GM15510 (cell line): ENCODE measurements around the gene ADARB1.

Experiments
- POLR2A ChIP-seq: IDR thresholded peaks from 3 replicates; pipeline ENCODE4 v1.6.1; 2011; ENCODE audit warnings: borderline replicate concordance; ENCODE audit not compliant: insufficient read length; ENCODE audit errors: extremely low read depth

ADARB1 gene

DNA sequence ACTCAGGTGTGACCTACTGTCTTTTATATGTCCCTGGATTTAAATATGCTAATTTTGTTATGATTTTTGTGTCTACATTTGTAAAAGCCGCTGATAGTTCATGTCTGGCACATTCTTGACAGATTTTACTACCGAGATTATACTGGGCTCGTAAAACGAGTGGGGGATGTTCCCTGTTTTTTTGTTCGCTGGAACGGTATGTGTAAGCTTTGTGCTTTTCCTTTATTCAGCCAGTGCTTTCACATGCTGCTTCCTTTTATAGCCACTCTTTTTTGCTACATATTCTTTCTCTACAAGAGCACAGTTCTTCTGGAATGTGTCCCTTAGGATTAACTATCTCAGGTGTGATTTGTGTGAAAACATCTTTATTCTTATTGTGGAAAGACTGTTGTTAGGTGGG is 46.6 kb downstream of the ADARB1 start:
- no peak for TF ChIP-seq POLR2A

DNA sequence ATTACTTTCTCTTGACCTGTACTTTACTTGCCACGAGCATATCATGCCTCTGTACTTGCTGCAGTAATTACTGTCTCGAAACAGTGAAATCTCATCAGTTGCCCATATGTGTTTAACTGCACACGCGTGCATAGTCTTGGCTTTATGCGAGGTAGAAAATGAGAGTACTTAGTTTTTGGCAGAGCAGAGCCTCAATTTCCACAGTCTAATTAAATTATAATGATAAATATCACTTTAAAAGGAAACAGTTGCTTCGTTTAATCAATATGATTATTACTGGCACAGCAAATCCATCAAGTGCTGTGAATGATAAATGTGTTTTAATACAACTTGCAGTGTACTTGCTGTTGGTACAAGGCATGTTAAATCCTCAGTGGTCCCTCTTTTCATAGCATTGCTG is 47.6 kb downstream of the ADARB1 start:
- TF ChIP-seq POLR2A: no peak

DNA sequence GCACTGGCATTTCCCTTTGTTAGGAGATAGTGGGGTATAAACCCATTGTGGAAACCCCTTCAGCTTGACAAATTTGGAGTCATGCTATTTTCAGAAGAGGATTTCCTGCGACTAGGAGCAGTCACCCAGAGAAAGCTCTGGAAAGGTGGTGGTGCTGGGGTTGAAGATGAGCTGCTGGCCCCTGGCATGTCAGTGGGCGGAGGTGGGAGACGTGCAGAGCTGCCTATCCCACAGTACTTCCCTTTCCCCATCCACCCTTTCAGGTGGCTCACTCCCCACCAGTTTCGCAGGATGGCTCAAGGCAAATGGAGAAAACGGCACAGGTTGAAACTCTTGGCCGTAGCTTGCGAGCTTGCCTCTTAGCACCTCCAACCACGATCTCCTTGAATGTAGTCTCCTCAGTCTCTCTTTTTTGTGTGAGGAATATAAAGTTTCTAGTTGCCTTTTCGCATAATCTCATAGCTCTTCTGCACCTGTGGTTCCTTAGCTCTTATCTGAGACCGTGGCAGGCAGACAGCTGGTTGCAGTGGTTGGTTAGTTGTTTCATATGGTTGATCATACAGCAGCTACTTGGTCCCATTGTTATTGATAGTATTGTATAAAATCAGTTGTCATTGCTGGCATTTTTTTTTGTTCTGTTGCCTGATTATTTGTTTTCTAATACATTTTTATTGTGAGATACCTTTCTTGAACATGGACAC is 48.2 kb downstream of the ADARB1 start:
- TF ChIP-seq POLR2A: no peak

DNA sequence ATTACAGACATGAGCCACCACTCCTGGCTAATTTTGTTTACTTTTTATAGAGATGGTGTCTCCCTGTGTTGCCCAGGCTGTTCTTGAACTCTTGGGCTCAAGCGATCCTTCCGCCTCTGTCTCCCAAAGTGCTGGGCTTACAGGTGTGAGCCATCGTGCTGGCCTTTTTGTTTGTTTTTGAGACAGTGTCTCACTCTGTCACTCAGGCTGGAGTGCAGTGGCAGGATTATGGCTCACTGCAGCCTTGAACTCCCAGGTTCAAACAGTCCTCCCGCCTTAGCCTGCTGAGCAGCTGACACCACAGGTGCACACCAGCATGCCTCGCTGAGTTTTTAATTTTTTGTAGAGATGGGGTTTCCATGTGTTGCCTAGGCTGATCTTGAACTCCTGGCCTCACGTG is 49.1 kb downstream of the ADARB1 start:
- TF ChIP-seq POLR2A: no peak

DNA sequence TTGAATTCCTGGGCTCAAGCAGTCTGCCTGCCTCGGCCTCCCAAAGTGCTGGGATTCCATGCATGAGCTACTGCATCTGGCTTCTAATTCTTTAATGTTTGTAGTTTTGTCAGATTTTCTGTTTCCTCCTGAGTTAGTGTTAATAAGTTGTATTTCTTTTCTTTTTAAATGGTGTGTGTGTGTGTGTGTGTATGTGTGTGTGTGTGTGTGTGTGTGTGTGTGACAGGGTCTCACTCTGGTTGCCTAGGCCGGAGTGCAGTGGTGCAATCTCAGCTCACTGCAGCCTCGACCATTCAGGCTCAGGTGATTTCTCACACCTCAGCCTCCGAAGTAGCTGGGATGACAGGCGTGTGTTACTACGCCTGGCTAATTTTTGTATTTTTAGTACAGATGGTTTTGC is 50.2 kb downstream of the ADARB1 start:
- TF ChIP-seq POLR2A: no peak

DNA sequence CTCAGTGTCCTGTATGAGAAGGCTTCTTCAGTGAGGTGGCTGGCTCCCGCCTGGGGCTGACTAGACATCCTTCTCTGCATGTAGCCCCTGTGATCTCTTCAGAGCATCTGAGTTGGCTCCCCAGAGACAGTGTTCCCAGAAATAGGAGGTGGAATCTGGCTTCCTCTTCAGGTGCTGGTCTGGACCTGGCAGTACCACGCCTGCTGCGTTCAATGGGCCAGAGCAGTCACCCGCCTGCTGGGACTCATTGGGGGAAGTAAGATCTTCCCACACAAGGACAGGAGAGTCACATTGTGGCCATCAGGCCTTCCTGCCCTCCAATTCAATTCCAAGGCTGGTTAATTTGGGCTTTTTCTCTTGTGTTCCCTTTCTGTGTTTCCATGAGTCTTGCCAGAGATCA is 51.0 kb downstream of the ADARB1 start:
- no peak for TF ChIP-seq POLR2A

DNA sequence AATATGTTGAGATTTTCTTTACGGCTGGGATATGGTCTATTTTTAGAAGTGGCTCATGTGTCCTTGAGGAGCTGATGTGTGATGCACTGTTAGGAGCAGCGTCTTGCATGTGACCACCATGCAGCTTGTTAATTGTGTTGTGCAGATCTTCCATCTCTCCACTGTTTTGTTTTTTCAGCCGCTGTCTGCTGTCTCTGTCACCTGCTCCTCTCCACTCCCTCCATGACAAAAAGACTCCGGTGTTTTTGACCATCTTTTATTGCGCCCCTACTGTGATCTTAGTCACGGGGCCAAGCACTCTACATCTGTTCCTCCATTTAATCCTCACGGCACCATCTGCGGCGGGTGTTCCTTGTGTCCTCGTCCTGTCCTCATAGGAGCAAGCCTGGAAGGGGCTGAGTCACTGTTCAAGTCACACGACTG is 51.8 kb downstream of the ADARB1 start:
- no peak for TF ChIP-seq POLR2A

DNA sequence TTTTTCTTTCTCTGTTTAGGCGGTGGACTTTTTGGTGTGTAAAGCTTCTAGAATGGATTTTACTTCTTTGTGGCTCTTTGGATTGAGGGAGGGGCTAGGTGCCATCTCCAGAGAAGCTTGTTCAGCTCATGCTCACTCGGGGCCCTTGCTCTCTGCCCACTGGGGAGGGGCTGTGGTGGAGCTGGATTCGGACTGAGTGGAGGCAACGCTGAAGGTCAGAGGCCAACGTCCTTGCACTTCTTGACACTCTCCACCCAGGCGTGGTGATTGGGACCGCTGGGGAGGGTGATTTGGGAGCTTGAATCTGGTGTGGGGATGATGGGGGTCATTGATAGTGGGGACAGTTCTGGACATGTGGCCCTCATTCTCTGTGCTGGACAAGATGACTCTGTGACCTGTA is 52.6 kb downstream of the ADARB1 start:
- TF ChIP-seq POLR2A: no peak

DNA sequence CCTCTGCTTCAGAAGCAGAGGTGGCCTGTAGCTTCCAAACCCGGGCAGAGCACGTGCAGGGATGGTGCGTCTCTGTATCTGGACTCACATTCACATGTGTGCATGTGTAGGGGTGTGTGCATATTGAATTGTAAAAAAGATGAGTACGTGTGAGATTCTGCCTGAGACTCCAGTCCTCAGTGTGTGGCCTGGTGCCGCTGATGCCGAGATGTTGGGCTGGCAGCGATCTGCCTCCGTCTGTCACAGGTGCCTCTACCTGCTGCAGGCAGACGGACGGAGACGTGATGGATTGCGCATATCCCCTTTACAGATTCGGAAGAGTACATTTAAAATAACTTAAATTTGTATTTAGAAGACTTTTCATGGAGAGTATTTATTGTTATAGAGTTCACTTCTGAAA is 53.6 kb downstream of the ADARB1 start:
- TF ChIP-seq POLR2A: no peak

DNA sequence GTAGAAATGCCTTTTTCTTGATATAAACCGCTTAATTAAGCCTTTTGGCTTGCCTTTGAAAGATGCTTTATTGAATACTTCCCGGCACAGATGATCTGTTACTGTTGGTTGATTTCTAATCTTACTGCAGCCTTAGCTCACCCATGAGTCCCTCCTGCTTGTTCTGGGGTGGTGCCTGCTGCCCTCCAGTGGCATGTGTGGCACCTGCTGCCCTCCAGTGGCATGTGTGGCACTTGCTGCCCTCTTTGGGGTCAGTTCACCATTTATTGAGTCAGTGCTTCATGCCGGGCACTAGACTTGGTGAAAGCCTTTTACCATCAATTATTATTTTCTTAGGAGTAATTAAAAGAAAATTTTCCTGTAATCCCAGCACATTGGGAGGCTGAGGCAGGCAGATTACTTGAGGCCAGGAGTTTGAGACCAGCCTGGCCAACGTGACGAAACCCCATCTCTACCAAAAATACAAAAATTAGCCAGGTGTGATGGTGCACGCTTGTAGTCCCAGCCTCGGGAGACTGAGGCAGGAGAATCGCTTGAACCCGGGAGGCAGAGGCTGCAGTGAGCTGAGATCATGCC is 54.3 kb downstream of the ADARB1 start:
- no peak for TF ChIP-seq POLR2A

DNA sequence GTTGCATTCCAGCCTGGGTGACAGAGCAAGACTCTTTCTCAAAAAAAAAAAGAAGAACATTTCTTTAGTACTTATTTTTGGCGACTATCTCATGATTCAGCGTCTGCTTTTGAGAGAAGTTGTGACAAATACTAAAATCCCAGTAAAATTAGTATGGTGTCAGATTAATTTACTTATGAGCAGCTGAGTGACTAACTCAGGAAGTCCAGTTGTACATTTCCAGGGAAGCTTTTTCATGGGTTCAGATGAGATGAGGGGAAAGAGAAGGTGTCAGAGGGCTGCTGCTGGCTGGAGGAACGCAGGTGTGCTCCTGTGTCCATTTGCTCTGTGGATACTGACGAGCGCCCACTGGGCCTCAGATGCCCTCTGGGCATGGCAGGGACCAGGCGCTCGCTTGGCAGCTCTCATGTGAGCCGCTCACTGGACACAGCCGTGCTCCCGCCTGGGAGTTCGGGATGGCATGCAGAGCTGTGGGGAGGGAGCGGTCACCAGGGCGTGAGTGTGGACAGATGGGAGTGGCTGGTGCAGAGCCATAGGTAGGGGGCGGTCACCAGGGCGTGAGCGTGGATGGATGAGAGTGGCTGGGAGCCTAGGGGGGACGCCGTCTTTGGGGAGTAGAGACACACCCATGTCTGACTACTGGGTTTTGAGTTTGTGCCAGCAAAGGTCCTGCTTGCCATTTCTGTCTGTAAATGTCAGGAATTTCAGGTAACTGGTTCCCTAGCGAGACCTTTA is 55.0 kb downstream of the ADARB1 start:
- TF ChIP-seq POLR2A: no peak

DNA sequence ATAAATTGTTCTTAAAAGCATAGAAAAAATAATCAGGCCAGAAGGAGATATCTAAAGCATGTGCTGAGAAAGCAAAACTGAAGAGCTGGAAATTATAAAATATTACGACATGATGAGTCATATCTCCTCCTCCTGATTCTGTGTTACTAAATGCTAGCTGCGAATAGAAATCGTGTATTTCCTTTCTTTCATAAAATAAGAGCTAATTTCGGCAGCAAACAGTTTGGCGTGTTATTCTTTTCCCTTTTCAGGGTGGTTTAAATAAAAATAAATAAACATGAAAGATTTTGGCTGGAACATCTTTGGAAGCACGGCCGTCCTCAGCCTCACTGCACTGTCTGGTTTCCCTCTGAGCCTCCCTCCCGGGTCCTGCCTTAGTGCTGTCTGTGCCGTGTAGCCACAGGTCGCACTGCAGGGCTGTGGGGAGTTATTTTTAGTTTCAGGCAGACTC is 56.0 kb downstream of the ADARB1 start:
- TF ChIP-seq POLR2A: no peak

DNA sequence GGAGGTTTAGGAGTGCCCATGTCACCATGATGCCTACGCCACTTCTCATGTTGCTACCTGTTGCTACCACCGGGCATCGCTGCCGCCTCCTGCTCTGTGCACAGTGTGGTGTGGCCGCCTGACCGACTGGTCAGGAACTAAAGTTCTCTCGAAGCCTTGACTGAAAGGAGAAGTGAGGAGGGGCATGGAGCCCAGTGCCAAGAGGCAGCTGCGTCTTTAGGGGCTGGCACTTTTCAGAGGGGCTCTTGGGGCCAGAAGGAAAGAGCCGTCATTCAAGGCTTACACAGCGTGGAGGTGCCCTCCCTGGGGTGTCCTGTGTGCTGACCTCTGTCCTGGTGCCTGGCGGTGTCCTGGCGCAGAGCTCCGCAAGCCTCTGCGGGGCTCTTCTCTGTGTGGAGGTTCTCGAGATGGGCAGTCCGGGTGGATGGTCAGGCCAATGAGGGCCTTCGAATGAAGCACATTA is 57.2 kb downstream of the ADARB1 start:
- TF ChIP-seq POLR2A: no peak

DNA sequence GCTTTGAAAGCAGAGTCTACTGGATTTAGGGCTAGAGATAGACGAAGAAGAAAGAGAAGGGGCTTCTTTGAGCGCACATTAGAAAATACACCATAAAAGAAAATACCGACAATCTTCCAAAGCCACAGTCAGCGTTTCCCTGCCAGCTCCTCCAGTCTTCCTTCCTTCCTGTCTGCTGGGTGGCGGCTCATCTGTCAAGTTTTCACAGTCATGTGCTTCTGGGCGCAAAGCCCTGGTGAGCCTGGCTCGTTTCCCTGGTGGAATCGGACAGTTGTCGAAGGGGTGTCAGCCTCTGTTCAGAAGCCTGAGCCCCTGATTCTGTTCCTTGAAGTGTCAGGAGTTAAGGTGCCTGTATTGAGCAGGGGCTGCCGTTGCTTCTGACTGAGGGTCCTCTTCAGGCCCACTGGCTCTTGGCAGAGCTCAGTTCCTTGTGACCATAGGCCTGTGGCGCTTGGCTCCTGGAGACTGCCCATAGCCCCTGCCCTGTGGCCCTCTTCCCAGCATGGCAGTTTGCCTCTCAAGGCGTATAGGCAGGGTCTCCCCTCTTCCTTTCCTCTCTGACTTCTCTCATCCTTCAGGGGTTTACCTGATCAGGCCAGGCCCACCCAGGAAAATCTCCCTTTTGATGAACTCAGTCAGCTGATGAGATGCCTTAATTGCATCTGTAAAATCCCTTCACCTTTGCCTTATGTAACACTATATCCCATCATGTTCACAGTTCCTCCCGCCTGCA is 58.6 kb downstream of the ADARB1 start:
- no peak for TF ChIP-seq POLR2A
